ENCODE measurements around the gene PTP4A2.
"Not testable (repeated sequence)": the region's sequence is repeated elsewhere in the genome, so short reads cannot be mapped to it uniquely, and the experiment has no call there.

PTP4A2 gene

DNA sequence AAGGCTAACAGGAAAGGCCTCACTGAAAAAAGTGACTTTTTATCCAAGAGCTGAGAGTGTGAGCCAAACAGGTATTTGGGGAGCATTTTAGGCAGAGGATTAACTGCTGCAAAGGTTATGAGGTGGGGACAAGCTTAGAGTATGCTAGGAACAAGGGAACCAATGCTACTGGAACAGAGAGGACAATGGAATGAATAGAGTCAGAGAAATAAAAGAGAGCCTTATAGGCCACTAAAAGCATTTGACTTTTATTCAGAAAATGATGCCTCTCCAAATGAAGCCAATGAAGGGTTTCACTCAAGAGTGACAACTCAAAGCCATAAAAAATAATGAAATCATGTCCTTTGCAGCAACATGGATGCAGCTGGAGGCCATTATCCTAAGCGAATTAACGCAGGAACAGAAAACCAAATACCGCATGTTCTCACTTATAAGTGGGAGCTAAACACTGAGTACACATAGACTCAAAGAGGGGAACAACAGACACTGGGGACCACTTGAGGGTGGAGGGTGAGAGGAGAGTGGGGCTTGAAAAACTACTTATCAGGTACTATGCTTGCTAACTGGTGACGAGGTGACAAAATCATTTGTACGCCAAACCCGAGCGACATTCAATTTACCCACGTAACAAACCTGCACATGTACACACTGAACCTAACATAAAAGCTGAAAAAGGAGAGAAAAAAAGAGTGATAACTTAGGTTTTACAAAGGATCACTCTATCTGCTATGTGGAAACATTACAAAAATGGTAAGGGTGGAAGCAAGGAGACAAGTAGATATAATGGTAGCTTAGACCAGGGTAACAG, 11.1 kb downstream of the PTP4A2 start:
- Mint-ChIP-seq H3K27me3 (no peaks in the 10 kb centered on the region), H3K9me3 (no peaks in the 10 kb centered on the region), H3K4me3 (peak overlapping the region; percentile 67), H3K36me3 (ENCODE audit: insufficient read depth) (peaks cover 15% of the 10 kb centered on the region), H3K4me1 (peaks cover 73% of the 10 kb centered on the region), H3K27ac (ENCODE audit: low read depth) (peak overlapping the region; percentile 97)
- DNase-seq (ENCODE audit: low spot score in 2 of 2) (no peak), ATAC-seq (replicated peaks; ENCODE audit: extremely low read depth, poor library complexity, severe bottlenecking) (peak; percentile 37)

DNA sequence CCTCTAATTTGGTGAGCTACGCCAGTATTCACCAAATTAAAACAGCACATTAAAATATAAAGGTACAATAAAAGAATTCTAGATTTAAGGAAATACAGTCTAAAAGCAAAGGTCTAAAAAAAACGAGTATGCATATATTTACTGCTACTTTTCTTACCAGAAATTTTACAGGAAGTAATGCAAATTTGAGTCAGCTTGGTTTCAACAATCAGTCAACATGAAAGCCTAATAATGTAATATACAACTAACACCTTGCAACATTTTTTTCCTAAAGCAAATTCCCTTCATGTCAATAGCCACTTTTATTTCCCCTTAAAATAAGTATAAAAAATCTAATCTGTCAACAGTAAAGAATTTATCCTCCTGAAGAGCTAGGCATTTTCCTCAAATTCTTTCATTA, 11.9 kb downstream of the PTP4A2 start:
- H3K9me3 Mint-ChIP-seq: no peaks in the 10 kb centered on the region
- peaks cover 15% of the 10 kb centered on the region for H3K36me3 Mint-ChIP-seq (ENCODE audit: insufficient read depth)
- H3K4me3 Mint-ChIP-seq: peak overlapping the region; percentile 67
- no peaks in the 10 kb centered on the region for H3K27me3 Mint-ChIP-seq
- peaks cover 73% of the 10 kb centered on the region for H3K4me1 Mint-ChIP-seq
- DNase-seq (ENCODE audit: low spot score in 2 of 2) (no peak), ATAC-seq (replicated peaks; ENCODE audit: extremely low read depth, poor library complexity, severe bottlenecking) (no peak)
- peak overlapping the region; percentile 97 for H3K27ac Mint-ChIP-seq (ENCODE audit: low read depth)

DNA sequence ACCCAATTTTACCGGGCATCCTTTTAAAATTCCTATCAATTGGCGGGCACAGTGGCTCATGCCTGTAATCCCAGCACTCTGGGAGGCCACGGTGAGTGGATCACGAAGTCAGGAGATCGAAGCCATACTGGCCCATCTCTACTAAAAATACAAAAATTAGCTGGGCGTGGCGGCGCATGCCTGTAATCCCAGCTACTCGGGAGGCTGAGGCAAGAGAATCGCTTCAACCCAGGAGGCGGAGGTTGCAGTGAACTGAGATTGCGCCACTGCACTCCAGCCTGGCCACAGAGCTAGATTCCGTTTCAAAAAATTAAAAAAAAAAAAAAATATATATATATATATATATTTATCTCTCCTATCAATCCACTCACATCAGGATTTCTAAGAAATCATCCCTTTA, 12.3 kb downstream of the PTP4A2 start:
- Mint-ChIP-seq H3K4me3 (peak overlapping the region; percentile 67), H3K27ac (ENCODE audit: low read depth) (peak overlapping the region; percentile 97), H3K36me3 (ENCODE audit: insufficient read depth) (peaks cover 14% of the 10 kb centered on the region), H3K4me1 (peaks cover 73% of the 10 kb centered on the region)
- not testable (repeated sequence) for DNase-seq (ENCODE audit: low spot score in 2 of 2); H3K9me3 Mint-ChIP-seq; H3K27me3 Mint-ChIP-seq; ATAC-seq (replicated peaks; ENCODE audit: extremely low read depth, poor library complexity, severe bottlenecking)

- no peak for ATAC-seq (replicated peaks; ENCODE audit: extremely low read depth, poor library complexity, severe bottlenecking)
- no peak for DNase-seq (ENCODE audit: low spot score in 2 of 2)
- peak overlapping the region; percentile 97 for H3K27ac Mint-ChIP-seq (ENCODE audit: low read depth)
- peaks cover 16% of the 10 kb centered on the region for H3K36me3 Mint-ChIP-seq (ENCODE audit: insufficient read depth)
- peaks cover 70% of the 10 kb centered on the region for H3K4me1 Mint-ChIP-seq
- H3K27me3 Mint-ChIP-seq: no peaks in the 10 kb centered on the region
- peak overlapping the region; percentile 67 for H3K4me3 Mint-ChIP-seq
- H3K9me3 Mint-ChIP-seq: no peaks in the 10 kb centered on the region
Measured at GRCh38 chr1:31924839-31925238, 13.3 kb downstream of the PTP4A2 start.

GRCh38 chr1:31923901-31924535, 14.2 kb downstream of the PTP4A2 start:
- Mint-ChIP-seq H3K27ac (ENCODE audit: low read depth) (peak overlapping the region; percentile 97), H3K36me3 (ENCODE audit: insufficient read depth) (peaks cover 23% of the 10 kb centered on the region), H3K4me3 (peak overlapping the region; percentile 67), H3K4me1 (peaks cover 70% of the 10 kb centered on the region), H3K9me3 (no peaks in the 10 kb centered on the region), H3K27me3 (no peaks in the 10 kb centered on the region)
- ATAC-seq (replicated peaks; ENCODE audit: extremely low read depth, poor library complexity, severe bottlenecking) (peak; percentile 57), DNase-seq (ENCODE audit: low spot score in 2 of 2) (no peak)

GRCh38 chr1:31920956-31921355, 17.2 kb downstream of the PTP4A2 start:
- Mint-ChIP-seq H3K36me3 (ENCODE audit: insufficient read depth) (peaks cover 44% of the 10 kb centered on the region), H3K4me3 (peak overlapping the region; percentile 67), H3K9me3 (no peaks in the 10 kb centered on the region), H3K4me1 (peaks cover 74% of the 10 kb centered on the region), H3K27ac (ENCODE audit: low read depth) (peak overlapping the region; percentile 97), H3K27me3 (no peaks in the 10 kb centered on the region)
- DNase-seq (ENCODE audit: low spot score in 2 of 2): no peak
- no peak for ATAC-seq (replicated peaks; ENCODE audit: extremely low read depth, poor library complexity, severe bottlenecking)

GRCh38 chr1:31919591-31919990, 18.6 kb downstream of the PTP4A2 start:
- DNase-seq (ENCODE audit: low spot score in 2 of 2): no peak
- ATAC-seq (replicated peaks; ENCODE audit: extremely low read depth, poor library complexity, severe bottlenecking): no peak
- no peaks in the 10 kb centered on the region for H3K9me3 Mint-ChIP-seq
- no peaks in the 10 kb centered on the region for H3K27me3 Mint-ChIP-seq
- peak overlapping the region; percentile 97 for H3K27ac Mint-ChIP-seq (ENCODE audit: low read depth)
- peaks cover 65% of the 10 kb centered on the region for H3K4me1 Mint-ChIP-seq
- peak overlapping the region; percentile 53 for H3K4me3 Mint-ChIP-seq
- peaks cover 51% of the 10 kb centered on the region for H3K36me3 Mint-ChIP-seq (ENCODE audit: insufficient read depth)

- H3K4me1 Mint-ChIP-seq: peaks cover 70% of the 10 kb centered on the region
Measured at GRCh38 chr1:31915438-31915837, 22.7 kb downstream of the PTP4A2 start.

GRCh38 chr1:31913968-31914367, 24.2 kb downstream of the PTP4A2 start:
- H3K36me3 Mint-ChIP-seq (ENCODE audit: insufficient read depth): peaks cover 81% of the 10 kb centered on the region
- no peaks in the 10 kb centered on the region for H3K9me3 Mint-ChIP-seq
- no peaks in the 10 kb centered on the region for H3K27me3 Mint-ChIP-seq
- no peak for ATAC-seq (replicated peaks; ENCODE audit: extremely low read depth, poor library complexity, severe bottlenecking)
- peaks cover 69% of the 10 kb centered on the region for H3K4me1 Mint-ChIP-seq
- H3K4me3 Mint-ChIP-seq: peak overlapping the region; percentile 34
- DNase-seq (ENCODE audit: low spot score in 2 of 2): no peak
- H3K27ac Mint-ChIP-seq (ENCODE audit: low read depth): peak overlapping the region; percentile 74

More at GRCh38 chr1:31915438-31915837, 22.7 kb downstream of the PTP4A2 start:
- H3K36me3 Mint-ChIP-seq (ENCODE audit: insufficient read depth): peaks cover 77% of the 10 kb centered on the region
- DNase-seq (ENCODE audit: low spot score in 2 of 2): no peak
- no peaks in the 10 kb centered on the region for H3K9me3 Mint-ChIP-seq
- ATAC-seq (replicated peaks; ENCODE audit: extremely low read depth, poor library complexity, severe bottlenecking): no peak
- peak overlapping the region; percentile 35 for H3K27ac Mint-ChIP-seq (ENCODE audit: low read depth)
- no peak overlapping the region for H3K4me3 Mint-ChIP-seq
- H3K27me3 Mint-ChIP-seq: no peaks in the 10 kb centered on the region

DNA sequence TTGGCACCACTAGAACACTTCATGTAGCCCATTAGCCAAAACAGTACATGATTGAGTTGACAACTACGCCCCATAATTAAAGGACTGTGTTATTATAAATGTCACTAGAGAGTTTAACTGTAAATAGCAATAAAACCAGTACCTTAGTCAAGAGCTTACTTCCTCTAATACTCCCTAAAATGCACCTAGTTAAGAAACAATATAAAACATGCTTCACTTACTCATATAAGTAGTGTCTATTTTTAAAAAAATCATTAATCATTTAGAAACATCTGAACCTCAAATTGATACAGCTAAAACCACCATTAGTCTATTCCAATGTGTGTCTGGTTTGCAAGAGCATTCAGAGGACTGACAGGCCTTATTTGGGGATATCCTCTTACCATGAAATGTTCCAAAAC, 25.3 kb downstream of the PTP4A2 start:
- no peak for ATAC-seq (replicated peaks; ENCODE audit: extremely low read depth, poor library complexity, severe bottlenecking)
- no peaks in the 10 kb centered on the region for H3K27me3 Mint-ChIP-seq
- H3K4me3 Mint-ChIP-seq: peak overlapping the region; percentile 11
- no peaks in the 10 kb centered on the region for H3K9me3 Mint-ChIP-seq
- no peak for DNase-seq (ENCODE audit: low spot score in 2 of 2)
- H3K27ac Mint-ChIP-seq (ENCODE audit: low read depth): peak overlapping the region; percentile 74
- H3K4me1 Mint-ChIP-seq: peaks cover 69% of the 10 kb centered on the region
- peaks cover 81% of the 10 kb centered on the region for H3K36me3 Mint-ChIP-seq (ENCODE audit: insufficient read depth)

- peak overlapping the region; percentile 74 for H3K27ac Mint-ChIP-seq (ENCODE audit: low read depth)
- DNase-seq (ENCODE audit: low spot score in 2 of 2) (no peak), ATAC-seq (replicated peaks; ENCODE audit: extremely low read depth, poor library complexity, severe bottlenecking) (no peak)
- peaks cover 82% of the 10 kb centered on the region for H3K36me3 Mint-ChIP-seq (ENCODE audit: insufficient read depth)
- peaks cover 63% of the 10 kb centered on the region for H3K4me1 Mint-ChIP-seq
- H3K27me3 Mint-ChIP-seq: no peaks in the 10 kb centered on the region
- peak overlapping the region; percentile 11 for H3K4me3 Mint-ChIP-seq
- no peaks in the 10 kb centered on the region for H3K9me3 Mint-ChIP-seq
Measured at GRCh38 chr1:31911994-31912780, 26.0 kb downstream of the PTP4A2 start.

GRCh38 chr1:31910933-31911332, 27.2 kb downstream of the PTP4A2 start:
- no peak for ATAC-seq (replicated peaks; ENCODE audit: extremely low read depth, poor library complexity, severe bottlenecking)
- Mint-ChIP-seq H3K27me3 (no peaks in the 10 kb centered on the region), H3K36me3 (ENCODE audit: insufficient read depth) (peaks cover 83% of the 10 kb centered on the region), H3K9me3 (no peaks in the 10 kb centered on the region), H3K4me3 (peak overlapping the region; percentile 18), H3K27ac (ENCODE audit: low read depth) (peak overlapping the region; percentile 74), H3K4me1 (peaks cover 55% of the 10 kb centered on the region)
- DNase-seq (ENCODE audit: low spot score in 2 of 2): no peak
